HG03575 (cell line): ENCODE data around the gene PKMYT1.

Experiments used
- ATAC-seq: cut with Tn5 transposase; IDR thresholded peaks from one replicate; pipeline ENCODE4 v1.9.1; 2021; ENCODE audit not compliant: unreplicated experiment, insufficient number of reproducible peaks, low FRiP score; ENCODE audit errors: extremely low read depth

The PKMYT1 gene

DNA sequence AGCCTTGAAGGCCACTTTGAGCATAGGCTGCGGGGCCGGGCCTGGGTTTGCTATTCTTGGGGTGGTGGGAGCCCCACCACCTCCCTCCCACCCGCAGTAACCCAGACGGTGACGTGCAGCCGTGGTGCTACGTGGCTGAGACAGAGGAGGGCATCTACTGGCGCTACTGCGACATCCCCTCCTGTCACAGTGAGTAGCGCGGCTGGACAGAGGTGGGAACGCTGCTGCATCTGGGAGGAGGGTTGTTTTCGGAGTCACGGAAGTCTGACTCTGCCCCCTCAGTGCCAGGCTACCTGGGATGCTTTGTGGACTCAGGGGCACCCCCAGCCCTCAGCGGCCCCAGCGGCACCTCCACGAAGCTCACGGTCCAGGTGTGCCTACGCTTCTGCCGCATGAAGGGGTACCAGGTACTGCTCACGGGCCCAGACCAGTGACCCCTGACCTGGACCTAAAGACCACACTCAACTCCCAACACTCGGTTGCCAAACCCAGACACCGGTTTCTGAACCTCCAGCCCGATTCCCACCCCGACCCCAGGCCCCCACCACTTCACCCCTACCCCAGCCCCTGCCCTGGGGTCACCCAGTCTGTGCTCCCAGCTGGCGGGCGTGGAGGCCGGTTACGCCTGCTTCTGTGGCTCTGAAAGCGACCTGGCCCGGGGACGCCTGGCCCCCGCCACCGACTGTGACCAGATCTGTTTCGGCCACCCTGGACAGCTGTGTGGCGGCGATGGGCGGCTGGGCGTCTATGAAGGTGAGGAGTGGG lies 14.0 kb downstream of the PKMYT1 start:
- ATAC-seq = no peak

DNA sequence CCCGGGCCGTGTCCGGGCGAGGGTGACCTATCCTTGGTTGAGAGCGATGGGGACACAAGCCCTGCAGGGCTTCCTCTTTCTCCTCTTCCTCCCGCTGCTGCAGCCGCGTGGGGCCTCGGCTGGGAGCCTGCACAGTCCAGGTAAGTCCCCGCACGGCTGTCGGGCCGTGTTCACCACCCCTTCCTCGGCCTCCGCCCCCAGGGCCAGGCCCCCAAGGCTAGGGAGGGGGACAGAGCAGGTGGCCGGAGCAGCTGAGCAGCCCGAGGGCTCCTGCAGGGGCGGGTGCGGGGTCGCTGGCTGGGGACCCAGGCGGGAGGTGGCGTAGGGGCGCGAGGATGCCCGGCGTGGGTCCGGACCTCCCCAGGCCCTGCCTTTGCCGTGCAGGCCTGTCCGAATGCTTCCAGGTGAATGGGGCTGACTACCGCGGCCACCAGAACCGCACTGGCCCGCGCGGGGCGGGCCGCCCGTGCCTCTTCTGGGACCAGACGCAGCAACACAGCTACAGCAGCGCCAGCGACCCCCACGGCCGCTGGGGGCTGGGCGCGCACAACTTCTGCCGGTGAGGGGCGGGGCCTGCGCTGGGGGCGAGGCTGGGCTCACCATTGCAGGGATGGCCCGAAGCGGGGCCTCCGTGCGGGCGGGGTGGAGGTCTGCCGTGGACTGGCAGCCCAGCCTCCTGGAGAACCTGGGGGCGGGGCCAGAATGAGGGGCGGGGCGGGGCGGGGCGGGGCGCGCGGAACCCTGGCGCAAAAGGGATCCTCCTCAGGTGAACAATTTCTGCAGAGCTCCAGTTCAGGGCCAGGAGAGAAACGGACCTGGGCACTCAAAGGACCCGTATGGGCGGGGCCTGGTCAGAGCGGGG lies 15.5 kb downstream of the PKMYT1 start:
- ATAC-seq = no peak

DNA sequence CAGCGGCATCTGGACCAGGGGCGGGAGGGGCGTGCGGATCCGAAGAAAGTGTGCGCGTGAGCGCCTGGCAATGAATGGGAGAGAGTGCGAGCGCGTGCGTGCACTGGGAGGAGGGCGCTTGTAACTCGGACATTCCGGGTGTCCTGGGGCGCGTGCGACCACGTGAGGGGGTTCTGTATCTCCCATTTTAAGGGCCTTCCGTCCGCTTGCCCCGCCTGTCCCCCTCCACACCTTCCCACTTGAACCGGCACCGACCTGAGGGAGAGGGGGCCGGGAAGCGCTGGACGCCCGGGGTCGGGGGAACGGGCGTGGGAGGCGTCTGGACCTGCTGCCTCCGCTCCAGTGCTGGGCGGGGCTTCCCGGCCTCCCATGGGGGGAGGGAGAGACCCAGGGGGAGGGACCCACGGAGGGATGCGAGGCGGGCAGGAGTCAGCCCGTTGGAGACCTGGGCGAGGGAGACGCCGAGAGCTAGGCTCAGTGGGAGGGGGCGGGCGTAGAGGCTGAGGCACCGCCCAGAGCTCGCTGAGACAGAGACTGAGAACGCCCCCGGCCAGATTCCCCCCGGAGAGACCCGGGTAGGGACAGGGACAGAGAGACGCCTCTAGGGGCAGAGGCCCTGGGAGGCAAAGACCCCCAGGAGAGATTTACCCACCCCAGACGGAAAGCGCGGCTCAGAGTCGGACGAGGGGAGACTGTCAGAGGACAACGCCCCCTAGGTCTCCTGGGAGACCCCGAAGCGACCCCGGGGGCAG lies 16.3 kb downstream of the PKMYT1 start, which contains the start of gene KREMEN2:
TSS of gene KREMEN2 (plus strand) at position 553 of the 752 bp plus-strand sequence. CDS start 246 bp downstream, outside the sequence.
- no peak for ATAC-seq

DNA sequence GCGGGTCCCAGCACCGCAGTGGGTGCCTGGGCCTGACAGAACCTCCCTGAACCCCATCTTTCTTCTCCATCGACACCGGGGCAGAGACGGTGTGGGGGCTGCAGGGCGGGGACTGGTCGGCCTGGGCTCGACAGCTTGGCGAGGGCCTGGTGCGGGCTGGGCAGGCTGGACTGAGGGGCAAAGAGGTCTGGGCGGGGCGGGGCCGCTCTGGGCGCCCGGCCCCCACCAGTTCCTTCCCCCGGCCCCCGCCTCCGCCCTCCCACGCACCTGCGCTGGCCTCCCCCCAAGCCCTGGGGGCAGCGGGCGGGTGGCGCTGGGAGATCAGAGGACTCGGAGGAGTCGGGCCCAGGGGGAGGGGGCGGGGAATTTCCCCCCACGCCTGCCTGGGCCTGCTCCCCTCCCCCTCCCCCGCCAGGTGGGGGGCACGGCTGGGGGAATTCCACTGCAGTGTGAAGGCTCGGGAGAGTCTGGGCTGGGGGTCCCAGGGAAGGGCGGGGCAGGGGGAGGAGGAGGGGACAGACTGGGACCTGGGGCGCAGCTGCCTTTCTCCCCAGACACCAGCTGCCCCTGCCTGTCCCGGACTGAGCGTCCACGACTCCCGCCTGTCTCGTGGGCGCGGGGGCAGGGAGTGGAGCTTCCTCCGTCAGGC lies 17.0 kb downstream of the PKMYT1 start:
- ATAC-seq = no peak

DNA sequence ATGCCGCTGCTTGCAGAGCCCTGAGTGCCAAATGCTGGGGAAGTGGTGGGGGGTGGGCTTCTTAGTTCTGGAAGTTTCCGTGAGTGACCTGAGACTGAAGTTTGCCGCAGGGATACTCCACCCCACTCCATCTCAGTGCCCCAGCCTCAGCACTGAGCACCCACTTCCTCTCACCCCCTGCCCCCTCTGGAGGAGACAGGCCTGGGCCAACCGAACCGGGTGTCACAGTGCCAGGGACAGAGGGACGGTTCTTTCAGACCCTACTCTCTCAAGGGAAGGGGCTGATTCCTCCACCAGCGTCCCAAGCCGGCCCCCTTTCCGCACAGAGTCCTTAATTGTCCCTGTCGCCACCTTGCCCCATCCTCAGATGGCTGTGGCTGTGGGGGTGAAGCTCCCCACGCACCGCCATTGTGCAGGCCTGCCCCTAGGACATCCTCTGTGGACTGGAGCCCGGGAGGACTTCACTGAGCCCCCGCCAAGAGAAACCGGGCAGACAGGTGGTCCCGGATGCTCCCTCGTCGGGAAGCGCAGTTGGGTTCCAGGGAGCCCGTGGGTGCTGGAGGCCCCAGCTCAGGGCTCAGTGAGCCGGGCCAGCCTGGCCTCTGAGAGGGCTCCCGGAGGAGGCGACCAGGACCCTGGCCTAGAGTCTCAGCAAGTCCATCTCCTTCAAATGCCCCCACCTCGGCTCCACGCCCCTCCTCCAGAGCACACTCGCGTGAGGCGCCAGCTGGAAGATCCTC lies 17.7 kb downstream of the PKMYT1 start:
- ATAC-seq = no peak

DNA sequence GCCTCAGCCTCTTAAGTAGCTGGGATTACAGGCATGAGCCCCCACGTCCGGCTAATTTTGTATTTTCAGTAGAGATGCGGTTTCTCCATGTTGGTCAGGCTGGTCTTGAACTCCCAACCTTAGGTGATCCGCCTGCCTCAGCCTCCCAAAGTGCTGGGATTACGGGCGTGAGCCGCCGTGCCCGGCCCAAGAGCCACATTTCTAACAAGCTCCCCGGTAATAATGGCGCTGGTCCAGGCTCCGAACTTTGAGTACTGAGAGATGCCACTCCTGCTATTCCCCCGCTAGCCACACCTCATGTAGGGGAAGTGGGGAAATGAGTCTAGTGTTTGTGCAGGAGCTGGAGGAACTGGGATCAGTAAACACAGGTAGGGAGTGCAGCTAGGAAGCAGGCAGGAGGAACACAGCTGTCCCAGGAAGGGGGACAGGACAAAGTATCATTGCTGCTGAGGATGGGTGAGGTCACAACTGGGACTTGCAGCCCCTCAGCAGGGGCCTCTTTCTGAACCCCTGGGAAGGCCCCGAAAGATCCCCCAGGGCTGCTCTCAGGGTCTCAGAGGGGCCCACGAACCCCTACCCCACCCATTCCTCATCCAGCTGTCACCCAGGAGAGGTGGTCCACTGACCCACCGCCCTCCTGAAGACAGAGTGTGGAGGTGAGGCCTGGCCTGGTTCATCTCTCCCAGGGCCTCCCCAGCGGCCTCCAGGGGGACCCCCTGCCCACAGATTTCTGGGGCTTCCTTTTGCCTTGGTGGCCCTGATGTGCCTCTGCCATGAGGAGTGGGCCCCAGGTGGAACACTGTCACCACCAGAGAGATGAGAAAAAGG lies 19.8 kb downstream of the PKMYT1 start:
- no peak for ATAC-seq

DNA sequence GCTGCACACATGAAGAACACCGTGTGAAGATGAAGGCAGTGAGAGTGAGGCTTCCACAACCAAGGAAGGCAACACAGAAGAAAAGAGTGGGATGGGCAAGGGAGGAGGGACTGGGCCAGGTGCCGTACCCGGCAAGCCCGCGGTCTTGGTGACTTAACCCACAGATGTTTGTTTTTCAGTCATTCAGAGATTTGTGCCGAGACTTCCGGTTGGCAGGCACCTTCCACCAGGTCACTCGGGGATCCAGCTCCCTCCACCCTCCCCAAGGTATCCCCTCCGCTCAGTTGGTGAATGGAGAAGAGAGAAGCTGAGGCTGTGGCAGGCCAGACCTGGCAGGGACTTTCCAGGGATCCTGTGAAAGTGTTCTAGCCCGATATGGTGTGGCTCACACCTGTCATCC lies 21.0 kb downstream of the PKMYT1 start:
- no peak for ATAC-seq

DNA sequence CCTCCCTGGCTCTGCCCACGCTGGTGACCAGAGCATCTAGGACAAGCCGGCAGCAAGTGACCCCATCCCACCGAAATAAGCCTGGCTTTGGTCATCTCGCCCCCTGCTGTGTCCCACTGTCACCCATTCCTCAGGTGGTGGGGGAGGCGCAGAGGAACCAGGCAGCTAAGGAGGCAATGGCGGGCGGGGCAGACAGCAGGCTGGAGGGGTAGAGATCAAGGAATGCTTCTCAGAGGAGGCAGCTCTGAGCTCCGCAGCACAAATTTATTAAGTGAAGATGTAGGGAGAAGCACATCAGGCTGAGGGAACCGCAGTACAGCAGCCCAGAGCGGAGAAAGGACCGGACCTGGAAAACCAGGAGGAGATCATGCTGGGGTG lies 23.7 kb downstream of the PKMYT1 start:
- no peak for ATAC-seq

DNA sequence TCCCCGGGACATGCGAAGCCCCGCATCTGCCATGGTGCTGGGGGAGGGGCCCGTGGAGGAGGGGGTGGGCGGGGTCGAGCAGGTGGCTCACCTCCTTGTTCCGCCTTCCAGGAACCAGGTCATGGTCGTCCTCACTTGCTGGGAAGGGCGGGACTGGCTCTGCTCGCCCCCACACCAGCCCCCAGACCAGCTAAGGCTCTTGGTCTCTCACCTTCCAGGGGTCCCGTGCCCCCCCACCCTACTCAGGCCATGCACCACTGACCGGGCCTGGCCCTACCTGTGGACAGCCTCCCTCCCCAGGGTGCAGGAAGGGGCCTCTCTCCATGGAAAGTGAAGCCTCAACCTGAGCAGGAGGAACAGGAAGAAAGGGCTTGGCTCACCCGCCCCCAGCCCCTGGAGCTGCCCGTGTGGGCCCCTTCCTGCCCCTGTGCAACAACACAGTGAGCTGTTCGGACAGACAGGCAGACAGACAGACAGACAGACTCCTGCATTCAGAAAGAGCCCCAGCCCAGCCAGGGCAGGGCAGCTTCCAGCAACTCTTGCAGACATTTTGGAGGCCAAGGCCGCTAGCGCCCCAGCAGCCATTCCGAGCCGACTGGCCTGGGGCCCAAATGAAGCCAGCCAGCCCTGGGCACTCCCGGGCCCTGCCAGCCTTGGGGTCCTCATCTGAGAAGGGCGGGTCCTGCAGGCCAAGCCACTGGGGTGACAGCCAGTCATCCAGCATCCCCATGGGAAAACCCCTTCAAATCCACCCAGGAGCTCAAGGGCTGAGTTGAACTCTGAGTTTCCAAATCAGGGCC lies 24.3 kb downstream of the PKMYT1 start:
- no peak for ATAC-seq

DNA sequence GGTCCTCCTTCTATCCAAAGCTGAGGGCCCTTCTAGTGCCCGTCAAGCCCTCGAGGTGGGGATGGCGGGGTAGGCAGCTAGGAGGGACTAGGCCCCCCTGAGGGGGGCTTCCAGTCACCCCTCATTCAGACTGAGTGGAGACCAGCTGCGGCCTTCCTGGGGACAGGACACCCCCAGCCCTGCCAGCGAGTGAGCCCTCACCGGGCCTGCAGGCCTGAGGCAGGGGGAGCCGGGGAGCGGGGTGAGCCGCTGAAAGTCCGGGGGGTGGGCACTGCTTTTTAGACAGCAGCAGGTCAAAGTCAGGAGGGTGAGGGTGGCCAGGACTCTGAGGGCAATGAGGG lies 24.8 kb downstream of the PKMYT1 start:
- no peak for ATAC-seq

DNA sequence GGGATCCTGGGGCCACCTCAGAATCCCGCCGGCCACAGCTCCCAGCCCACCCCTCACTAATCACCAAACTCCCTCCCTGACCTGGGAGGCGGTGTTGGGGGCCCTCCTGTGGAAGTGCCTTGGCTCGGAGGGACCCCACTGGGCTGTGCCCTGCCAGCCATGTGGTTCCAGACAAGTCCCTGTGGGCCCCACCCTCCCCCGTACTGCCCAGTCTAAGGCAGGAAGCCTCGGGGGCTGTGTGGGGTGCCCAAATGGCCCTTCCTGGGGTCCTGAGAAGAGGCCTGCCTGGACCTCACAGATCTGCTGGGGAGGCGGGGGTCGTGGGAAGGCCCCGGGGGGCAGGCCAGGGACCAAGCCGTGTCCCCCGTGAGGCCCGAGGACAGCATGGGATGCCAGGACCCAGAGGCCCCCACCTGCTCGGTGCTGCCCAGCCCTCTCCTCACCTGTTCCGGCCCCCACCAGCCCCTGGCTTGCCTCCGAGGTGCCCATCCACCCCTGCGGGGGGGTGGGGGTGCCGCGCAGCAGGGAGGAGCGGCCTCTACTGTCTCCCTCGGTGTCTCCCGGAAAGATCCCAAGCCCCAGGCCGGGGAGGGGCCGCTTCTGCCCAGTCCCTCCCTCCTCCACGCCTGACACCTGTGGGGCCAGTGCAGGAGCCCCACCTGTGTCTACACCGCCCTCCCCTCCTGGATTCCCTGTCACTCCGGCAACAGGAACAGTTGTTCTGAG lies 25.4 kb downstream of the PKMYT1 start:
- ATAC-seq = no peak

DNA sequence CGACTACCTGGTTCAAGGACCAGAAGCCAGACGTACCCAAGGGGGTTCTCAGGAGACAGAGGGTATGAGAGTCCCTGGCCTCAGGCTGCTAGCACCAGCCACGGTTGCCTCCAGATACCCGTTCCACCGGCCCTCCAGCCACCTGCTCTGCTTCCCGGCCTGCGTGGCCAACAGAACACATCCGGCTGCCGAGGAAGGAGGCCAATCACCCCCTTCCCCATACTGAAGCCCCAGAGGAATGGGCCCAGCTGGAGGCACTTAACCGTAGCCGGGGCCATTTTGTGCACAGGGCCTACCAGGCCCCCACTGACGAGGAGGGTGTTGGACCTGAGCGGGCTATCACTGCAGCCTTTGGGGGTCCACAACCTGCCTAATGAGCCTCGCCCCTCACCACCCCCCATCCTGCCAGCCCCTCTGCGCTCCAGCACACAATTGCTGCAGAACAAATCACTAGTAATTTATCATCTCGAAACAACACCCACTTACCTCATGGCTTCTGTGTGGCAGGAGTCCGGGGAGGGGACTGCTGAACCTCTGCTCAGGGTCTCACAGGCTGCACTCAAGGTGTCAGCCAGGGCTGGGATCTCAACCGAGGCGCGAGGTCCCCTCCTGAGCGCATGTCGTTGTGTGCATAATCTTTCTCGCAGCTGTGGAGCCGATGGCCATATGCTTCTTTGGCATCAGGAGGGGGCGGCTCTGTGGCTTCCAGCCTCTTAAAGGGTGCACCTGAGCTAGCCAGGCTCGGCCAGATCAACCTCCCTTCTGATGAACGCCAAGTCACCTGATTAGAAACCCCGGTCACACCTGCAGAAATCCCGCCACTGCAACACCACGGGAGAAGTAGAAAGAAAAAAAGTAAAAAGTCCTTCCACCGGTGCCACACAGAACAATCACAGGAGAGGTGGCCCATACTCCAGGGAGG lies 26.3 kb downstream of the PKMYT1 start:
- ATAC-seq = no peak

DNA sequence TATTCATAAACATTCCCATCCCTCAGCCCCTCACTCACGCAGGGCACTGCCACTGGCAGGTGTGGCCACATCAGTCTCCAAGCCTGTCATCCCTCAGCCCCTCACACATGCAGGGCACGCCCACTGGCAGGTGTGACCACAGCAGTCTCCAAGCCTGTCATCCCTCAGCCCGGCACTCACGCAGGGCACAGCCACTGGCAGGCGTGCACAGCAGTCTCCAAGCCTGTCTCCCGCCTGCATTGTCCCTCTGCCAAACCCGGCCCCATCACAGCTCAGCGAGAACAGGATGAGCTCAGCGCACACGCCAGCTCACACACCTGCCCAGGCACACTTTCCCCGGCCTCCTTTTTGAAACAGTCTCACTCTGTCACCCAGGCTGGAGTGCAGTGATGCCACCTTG lies 27.6 kb downstream of the PKMYT1 start:
- ATAC-seq = no peak

DNA sequence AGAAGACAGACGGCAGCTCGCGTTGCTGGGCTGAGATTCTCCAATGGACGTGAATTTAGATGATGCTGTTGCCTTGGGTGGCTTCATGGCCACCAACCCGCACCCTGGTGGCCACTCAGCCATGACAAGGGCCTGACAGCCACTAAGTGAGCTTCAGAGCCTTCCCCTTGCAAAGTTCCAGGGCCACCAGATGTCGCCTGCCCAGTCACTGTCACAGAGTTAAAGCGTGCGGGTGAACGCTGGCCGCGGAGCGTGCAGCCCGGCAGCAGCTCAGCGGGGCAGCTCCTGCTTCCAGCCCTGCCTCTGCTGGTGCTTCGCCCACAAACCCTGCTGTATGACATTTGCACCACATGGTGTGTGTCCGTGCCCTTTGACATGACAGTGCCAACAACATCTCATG lies 29.5 kb downstream of the PKMYT1 start:
- ATAC-seq = no peak

DNA sequence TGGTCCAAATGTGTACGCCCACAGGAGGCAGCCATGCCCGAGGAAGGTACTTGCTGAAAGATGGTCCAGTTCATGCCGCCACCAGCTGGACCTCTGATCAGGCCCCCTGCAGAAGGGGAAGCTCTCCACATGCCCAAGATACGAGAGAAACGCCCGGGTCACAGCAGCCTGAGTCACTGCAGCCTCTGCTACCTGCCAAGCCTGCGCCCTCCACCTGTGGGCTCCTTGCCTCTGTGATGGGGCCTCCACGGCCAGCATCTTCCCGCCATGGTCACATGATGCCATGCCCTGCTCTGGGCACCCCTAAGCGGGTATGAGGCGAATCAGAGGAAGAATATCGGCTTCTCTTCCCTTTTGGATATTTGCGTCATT lies 29.9 kb downstream of the PKMYT1 start:
- ATAC-seq = no peak
